Amygdala (tissue), 56 donors: ENCODE data around the gene PABPC1L.
"Not testable (repeated sequence)": the region's sequence is repeated elsewhere in the genome, so short reads cannot be mapped to it uniquely, and the experiment has no call there.

Source experiments
- DNase-seq, 56 donors: peaks; one replicate each; lab custom pipeline; 2025; lab: John Stamatoyannopoulos, UW

Gene PABPC1L

GRCh38 chr20:44909872-44910689, at the start of gene PABPC1L:
PABPC1L (plus strand) TSS chr20:44910060; CDS start chr20:44910144, 84 bp downstream.
- DNase-seq, result peak in 34 of 56 donors; percentile 7 to 60 (median 24)

GRCh38 chr20:44861531-44862006, 48.3 kb upstream of the PABPC1L start:
- peak in 4 of 56 donors; percentile 2 to 23 (median 5) for DNase-seq

DNA sequence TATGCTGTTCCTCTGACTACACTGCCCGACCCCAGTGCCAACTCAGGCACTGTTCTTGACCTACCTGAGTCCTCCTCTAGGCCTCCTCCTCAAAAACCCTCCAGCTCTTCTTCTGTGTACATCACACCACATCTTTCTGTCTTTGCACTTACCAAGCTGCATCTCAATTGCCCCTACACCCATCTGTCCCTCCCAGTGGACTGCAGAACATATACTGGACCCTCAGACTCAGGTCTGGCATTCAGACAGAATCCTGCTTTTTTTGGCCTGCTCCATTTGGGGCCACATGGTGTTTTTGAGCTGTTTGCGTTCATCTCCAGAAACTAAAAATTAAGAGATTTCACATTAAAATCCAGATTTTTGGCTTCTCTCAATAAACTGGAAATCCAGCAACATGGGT, 47.6 kb upstream of the PABPC1L start:
- no peak for DNase-seq

GRCh38 chr20:44863365-44864084, 46.3 kb upstream of the PABPC1L start:
- DNase-seq, result not testable (repeated sequence)

- not testable (repeated sequence) for DNase-seq
Observed at GRCh38 chr20:44864493-44864892, 45.4 kb upstream of the PABPC1L start.

DNA sequence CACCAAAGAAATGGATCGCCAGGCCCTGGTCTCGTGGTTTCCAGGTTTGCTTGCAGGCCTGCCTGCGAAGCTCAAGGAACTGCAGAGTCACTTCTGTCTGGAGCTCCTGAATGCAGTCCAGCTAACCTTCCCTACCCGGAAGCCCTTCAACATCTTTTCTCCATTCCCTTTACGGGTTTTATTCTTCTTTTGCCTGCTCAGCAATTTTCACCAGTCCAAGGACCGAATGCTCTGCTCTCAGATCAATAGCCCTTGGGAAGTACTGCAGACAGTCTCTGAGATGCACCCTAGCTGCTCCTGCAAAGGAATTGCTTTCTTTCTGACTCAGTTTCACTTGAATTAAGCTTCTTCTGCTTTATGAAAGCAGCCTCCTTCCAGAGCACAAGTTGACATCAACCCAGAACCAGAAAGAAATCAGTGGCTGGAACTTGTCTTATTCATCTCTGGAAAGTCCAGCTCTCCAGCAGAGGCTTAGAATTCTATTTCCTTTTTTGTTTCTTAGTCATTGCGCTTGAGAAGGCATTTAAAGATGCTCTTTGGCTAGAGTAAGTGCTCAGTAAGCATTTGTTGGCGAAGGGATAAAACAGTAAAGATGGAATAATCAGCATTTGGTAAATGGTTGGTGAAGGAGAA, 43.0 kb upstream of the PABPC1L start:
- DNase-seq, result no peak

- no peak for DNase-seq
Observed at GRCh38 chr20:44869471-44869870, 40.4 kb upstream of the PABPC1L start.

- DNase-seq, result not testable (repeated sequence)
Observed at GRCh38 chr20:44882360-44882759, 27.5 kb upstream of the PABPC1L start.

GRCh38 chr20:44883214-44883902, 26.5 kb upstream of the PABPC1L start:
- DNase-seq, result no peak

GRCh38 chr20:44884907-44885391, 24.9 kb upstream of the PABPC1L start:
- peak in 1 of 56 donors; percentile 32 for DNase-seq

DNA sequence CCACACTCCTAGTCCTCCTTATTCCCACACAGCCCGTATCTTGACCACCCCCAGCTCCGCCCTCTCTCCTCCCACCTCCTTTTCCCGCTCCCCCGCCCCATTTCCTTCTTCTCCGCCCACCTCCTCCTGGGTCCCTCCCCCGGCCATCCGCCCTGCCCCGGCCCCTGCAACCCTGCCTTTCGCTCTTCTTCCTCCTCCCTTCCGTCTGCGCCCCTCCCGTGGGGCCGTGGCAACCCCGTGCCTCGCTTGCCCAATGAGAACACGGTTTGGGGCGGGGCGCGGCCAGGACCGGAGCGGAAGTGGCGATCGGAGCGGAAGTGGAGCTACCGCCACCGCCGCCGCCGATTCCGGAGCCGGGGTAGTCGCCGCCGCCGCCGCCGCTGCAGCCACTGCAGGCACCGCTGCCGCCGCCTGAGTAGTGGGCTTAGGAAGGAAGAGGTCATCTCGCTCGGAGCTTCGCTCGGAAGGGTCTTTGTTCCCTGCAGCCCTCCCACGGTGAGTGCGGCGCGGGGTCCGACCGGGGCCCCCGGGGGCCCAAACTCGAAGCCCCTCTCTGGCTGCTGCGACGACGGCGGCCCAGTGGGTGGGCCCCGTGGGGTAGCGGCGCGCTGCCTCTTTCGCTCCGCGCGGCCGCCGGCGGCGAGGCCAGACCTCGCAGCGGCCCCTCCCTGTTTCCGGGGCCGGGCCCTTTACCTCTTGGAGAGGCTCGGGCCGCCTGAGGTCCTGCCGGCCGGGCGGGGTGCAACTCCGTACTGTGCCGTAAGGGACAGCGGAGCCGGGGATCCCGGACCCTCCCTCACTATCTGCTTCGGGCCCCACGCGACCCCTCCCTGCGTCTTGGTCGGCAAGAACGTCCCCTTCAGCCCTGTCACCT, 24.2 kb upstream of the PABPC1L start, which contains the start of gene YWHAB:
YWHAB (plus strand) TSS at position 314 of the 874 bp plus-strand sequence. CDS start 15,829 bp downstream, outside the sequence.
- peak; percentile 67 to 98 (median 94) for DNase-seq

DNA sequence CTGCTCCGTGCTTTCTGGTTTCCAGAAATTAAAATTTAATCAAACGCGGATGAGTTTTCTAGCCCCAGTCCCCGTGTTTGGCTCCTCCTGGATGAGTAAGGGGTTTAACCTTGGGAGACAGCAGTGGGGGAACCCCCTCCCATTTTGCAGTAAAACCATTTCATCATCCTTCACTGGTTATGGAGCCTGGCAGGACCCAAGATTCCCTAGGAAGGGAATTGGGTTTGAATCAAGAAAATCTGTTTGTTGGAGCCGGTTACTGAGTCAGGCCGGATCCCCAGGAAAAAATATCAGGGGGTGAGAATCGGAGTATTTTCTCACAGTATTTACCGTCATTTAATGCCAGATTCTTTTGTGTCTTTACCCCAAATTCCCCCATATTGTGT, 23.6 kb upstream of the PABPC1L start:
- no peak for DNase-seq

GRCh38 chr20:44886828-44887227, 23.0 kb upstream of the PABPC1L start:
- DNase-seq, result no peak

GRCh38 chr20:44887466-44887865, 22.4 kb upstream of the PABPC1L start:
- no peak for DNase-seq

DNA sequence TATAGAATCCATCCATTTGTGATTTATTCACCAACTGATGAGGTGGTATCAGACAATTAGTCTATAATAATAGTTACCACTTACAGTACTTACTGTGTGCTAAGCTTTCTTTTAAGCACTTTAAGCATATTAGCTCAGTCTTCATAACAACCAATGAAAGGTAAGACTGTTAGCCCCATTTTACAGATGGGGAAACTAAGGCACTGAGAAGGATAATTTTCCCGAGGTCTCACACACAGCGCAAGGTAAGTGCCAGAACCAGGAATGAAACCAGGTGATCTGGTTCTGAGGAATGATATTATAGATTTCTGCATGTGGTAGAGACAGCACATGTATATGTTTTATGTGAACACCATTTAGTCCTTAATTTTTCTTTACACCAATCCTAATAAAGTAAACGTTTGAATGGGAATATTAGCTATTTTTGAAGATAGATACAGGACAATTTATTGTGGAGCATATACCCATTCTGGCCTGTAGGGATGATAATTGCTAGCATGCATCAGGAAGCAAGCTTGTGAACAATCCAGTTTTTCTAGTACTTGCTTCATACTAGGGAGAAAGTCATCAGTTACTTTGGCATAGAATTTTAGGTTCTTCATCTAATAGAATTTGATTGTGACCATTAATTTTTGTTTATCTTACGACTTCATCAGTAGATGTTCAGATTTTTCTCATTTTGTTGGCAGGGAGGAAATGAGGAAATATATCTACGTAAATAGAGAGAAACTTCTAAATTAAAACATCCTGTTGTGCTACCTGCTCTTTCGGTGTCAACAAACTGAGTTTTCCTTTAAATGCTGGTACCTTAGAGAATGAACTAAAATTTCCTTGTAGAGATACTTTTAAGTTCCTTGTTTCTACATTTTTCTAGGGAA, 21.4 kb upstream of the PABPC1L start:
- DNase-seq, result no peak

DNA sequence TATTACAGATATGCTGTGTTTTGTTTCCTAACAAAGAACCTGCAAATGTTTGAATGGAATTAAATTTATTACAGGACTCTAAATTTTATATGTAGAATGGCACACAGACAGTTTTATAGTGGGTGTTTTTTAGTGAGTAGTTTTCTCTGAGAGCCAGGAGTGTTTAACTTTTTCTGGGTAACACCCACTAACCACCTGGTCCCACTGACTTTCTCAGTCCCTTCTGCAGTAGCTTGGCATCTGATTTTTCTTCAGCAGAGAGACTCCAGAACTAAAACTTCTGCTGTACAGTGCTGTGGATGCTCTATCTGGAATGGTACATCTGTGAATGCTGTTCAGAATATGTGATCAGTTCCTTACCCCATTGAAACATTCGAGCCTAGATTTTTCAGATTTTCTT, 18.0 kb upstream of the PABPC1L start:
- DNase-seq, result peak in 2 of 56 donors; percentile 6 to 8

GRCh38 chr20:44894959-44895358, 14.9 kb upstream of the PABPC1L start:
- DNase-seq, result no peak

- no peak for DNase-seq
Observed at GRCh38 chr20:44896583-44896982, 13.3 kb upstream of the PABPC1L start.
